DMS153 treated with DMSO at 0.1 percent for 48 hours (cell line): ENCODE results near the gene NT5M.
"Not testable (repeated sequence)": the region's sequence is repeated elsewhere in the genome, so short reads cannot be mapped to it uniquely, and the experiment has no call there.

Experiments used
- DNase-seq: peaks from one replicate; lab custom pipeline; 2025; ENCODE audit not compliant: unreplicated experiment; lab: John Stamatoyannopoulos, UW

NT5M gene

GRCh38 chr17:17303010-17303846 lies at the start of gene NT5M:
Gene NT5M, plus strand, starts transcription at chr17:17303373. Its CDS starts 178 bp downstream, at chr17:17303551.
- DNase-seq = no peak

- DNase-seq = no peak
Observed at GRCh38 chr17:17253406-17253805, 49.8 kb upstream of the NT5M start.

- DNase-seq = no peak
Observed at GRCh38 chr17:17254036-17254435, 49.1 kb upstream of the NT5M start.

- not testable (repeated sequence) for DNase-seq
Observed at GRCh38 chr17:17255689-17256088, 47.5 kb upstream of the NT5M start.

GRCh38 chr17:17256316-17256715 lies 46.9 kb upstream of the NT5M start:
- DNase-seq = no peak

- no peak for DNase-seq
Observed at GRCh38 chr17:17258011-17258410, 45.2 kb upstream of the NT5M start.

- no peak for DNase-seq
Observed at GRCh38 chr17:17258998-17259397, 44.2 kb upstream of the NT5M start.

- no peak for DNase-seq
Observed at GRCh38 chr17:17264430-17264829, 38.7 kb upstream of the NT5M start.

- no peak for DNase-seq
Observed at GRCh38 chr17:17269926-17270773, 33.0 kb upstream of the NT5M start.

GRCh38 chr17:17275971-17276370 lies 27.2 kb upstream of the NT5M start:
- no peak for DNase-seq

GRCh38 chr17:17277431-17277830 lies 25.7 kb upstream of the NT5M start:
- DNase-seq = not testable (repeated sequence)

- DNase-seq = no peak
Observed at GRCh38 chr17:17279316-17279715, 23.9 kb upstream of the NT5M start.

- peak; percentile 64 for DNase-seq
Observed at GRCh38 chr17:17280613-17281549, 22.3 kb upstream of the NT5M start, which contains the start of gene COPS3. Gene COPS3, minus strand, starts transcription at chr17:17281246. Its CDS starts 60 bp downstream, at chr17:17281186.

- no peak for DNase-seq
Observed at GRCh38 chr17:17285951-17286350, 17.2 kb upstream of the NT5M start.

GRCh38 chr17:17289086-17289485 lies 14.1 kb upstream of the NT5M start:
- no peak for DNase-seq

GRCh38 chr17:17289701-17290100 lies 13.5 kb upstream of the NT5M start:
- DNase-seq = no peak

GRCh38 chr17:17295141-17295540 lies 8.0 kb upstream of the NT5M start:
- no peak for DNase-seq

GRCh38 chr17:17297217-17297616 lies 6.0 kb upstream of the NT5M start:
- no peak for DNase-seq

- no peak for DNase-seq
Observed at GRCh38 chr17:17298108-17298507, 5.1 kb upstream of the NT5M start.

GRCh38 chr17:17300624-17301568 lies 2.3 kb upstream of the NT5M start:
- DNase-seq = no peak
